GM13977 (cell line): Measurements from ENCODE around the gene POLR2A.
"Not testable (repeated sequence)": the region's sequence is repeated elsewhere in the genome, so short reads cannot be mapped to it uniquely, and the experiment has no call there.

Experiments
- DNase-seq: peaks from one replicate; pipeline ENCODE4 v3.0.0; 2012; ENCODE audit warnings: low spot score
- in situ Hi-C: fragments of 300-500 bp; cut with MboI; formaldehyde crosslinking; loops from one replicate; pipeline ENCODE4 v1.12.0; 2022; ENCODE audit warnings: low sequenced_read_pairs, low pct_unique_long_range_greater_than_20kb, mixed read lengths, inconsistent platforms; ENCODE audit not compliant: unreplicated experiment
- TF ChIP-seq, protein P1 (sequence below): IDR thresholded peaks from 2 replicates; pipeline ENCODE4 v1.5.1; 2012; ENCODE audit warnings: mild to moderate bottlenecking, control low read depth; ENCODE audit not compliant: insufficient read depth; ENCODE audit errors: extremely low read depth, missing control alignments

Gene POLR2A

DNA sequence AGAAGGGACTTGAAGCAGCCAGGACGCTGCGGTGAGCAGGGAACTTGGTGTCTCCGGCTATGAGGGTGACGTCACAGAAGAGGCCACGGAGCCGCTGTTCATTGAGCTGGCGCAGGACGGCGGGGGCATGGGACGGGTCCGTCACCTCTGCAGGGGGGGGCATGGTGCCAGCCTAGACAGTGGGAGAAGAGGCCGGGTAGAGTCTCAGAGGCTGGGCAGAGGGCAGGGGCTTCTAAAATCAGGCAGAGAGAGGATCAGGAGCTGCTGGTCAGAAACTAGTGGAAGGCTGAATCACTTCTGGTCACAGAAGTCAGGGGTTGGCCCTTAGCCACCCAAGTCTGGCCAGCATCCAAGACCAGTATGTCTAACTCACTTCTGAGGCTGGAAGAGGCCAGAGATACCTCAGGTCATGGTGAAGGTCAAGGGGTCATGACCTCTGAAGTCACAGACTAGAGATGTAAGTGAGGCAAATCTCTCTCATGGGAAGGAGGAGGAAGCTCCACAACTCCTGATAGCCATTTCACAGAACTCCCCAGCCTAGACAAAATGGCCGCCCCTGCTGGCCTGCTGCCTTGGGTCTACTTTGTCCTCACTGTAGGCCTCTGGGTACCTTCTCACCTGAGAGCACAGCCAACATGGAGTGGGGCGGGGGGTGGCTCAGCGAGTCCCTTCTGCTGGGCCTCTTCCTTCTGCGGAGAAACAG lies 17.4 kb upstream of the POLR2A start:
- TF ChIP-seq, protein P1, sequence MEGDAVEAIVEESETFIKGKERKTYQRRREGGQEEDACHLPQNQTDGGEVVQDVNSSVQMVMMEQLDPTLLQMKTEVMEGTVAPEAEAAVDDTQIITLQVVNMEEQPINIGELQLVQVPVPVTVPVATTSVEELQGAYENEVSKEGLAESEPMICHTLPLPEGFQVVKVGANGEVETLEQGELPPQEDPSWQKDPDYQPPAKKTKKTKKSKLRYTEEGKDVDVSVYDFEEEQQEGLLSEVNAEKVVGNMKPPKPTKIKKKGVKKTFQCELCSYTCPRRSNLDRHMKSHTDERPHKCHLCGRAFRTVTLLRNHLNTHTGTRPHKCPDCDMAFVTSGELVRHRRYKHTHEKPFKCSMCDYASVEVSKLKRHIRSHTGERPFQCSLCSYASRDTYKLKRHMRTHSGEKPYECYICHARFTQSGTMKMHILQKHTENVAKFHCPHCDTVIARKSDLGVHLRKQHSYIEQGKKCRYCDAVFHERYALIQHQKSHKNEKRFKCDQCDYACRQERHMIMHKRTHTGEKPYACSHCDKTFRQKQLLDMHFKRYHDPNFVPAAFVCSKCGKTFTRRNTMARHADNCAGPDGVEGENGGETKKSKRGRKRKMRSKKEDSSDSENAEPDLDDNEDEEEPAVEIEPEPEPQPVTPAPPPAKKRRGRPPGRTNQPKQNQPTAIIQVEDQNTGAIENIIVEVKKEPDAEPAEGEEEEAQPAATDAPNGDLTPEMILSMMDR: no peak
- no peak for DNase-seq
- in situ Hi-C loops: no loop called here

DNA sequence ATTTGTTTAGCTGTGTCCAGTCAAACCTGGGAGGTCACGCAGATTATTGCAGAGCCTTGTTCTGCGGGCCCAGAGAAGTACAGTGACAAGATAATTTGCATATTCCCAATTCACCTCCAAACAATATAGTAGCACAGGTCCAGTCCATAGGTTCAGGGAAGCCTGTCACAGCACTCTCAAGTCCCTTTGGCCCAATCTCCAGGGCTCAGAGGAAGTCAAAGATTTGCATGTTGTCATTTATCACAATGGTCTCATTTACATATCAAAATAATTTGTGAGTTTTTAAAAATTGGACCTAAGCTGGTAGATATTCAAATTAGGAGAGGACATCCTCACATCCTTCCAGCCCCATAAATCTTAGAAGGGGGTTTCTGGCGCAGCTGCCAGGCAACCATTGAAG lies 16.7 kb upstream of the POLR2A start:
- TF ChIP-seq, protein P1: no peak
- no peak for DNase-seq
- in situ Hi-C loops: no loop called here

DNA sequence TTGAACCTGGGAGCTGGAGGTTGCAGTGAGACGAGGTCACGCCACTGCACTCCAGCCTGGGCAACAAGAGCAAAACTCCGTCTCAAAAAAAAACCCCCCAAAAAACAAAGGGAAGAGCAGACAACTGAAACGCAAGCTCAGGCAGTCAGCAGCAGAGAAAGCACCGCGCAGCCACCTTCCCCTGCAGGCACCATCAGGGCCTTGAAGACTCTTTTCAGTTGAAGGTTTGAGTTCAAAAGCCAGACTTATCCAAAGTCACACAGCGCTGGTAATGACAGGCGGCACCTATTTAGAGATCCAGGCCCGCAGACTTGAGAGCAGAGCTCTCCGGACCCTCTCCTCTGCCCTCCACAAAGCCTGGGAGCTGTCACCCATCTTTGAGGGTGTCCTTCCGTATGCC lies 15.9 kb upstream of the POLR2A start:
- in situ Hi-C loops: no loop called here
- TF ChIP-seq, protein P1: no peak
- no peak for DNase-seq

DNA sequence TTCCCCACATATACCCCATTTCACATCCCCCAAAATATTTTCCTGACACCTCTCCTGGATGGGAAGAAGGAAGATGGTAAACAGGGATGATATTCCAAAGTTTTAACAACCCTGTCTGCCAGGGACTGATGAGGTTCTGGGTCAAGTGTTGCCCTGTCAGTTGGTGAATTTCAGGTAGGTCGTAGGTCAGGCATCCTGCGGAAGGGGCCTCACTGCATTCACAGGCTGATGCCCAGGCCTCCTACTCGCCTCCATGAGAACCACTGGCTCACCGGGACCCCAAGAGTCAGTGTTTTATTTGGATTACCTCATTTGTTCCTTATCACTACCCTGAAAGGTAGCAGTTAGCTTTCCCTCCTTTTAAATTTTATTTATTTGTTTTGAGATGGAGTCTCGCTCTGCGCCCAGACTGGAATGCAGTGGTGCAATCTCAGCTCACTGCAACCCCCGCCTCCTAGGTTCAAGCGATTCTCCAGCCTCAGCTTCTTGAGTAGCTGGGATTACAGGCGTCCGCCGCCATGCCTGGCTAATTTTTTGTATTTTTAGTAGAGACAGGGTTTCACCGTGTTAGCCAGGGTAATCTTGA lies 15.3 kb upstream of the POLR2A start:
- no peak for DNase-seq
- TF ChIP-seq, protein P1: no peak
- in situ Hi-C loops: no loop called here

DNA sequence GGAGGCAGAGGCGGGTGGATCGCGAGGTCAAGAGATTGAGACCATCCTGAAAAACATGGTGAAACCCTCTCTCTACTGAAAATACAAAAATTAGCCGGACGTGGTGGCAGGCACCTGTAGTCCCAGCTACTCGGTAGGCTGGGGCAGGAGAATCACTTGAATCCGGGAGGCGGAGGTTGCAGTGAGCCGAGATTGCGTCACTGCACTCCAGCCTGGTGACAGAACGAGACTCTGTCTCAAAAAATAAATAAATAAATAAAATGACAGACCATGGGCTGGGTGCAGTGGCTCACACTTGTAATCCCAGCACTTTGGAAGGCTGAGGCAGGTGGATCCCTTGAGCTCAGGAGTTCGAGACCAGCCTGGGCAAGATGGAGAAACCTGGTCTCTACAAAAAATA lies 14.3 kb upstream of the POLR2A start:
- DNase-seq, in situ Hi-C loops: not testable (repeated sequence)

DNA sequence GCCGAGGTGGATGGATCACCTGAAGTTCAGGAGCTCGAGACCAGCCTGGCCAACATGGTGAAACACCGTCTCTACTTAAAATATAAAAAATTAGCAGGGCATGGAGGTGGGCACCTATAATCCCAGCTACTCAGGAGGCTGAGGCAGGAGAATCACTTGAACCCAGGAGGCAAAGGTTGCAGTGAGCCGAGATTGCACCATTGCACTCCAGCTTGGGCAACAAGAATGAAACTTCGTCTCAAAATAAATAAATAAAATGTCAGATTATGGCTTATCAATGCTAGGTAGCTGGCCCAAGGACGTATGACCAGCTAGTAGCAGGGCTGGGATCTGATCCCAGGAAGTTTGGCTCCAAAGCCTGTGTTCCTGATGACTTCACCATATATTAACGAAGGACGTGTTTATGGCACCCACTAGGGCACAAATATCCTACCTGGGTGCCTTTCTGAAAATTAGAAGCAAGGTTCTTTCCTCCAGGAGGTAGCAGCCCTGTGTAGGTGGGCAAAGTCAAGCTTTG lies 13.7 kb upstream of the POLR2A start:
- in situ Hi-C loops: not testable (repeated sequence)

DNA sequence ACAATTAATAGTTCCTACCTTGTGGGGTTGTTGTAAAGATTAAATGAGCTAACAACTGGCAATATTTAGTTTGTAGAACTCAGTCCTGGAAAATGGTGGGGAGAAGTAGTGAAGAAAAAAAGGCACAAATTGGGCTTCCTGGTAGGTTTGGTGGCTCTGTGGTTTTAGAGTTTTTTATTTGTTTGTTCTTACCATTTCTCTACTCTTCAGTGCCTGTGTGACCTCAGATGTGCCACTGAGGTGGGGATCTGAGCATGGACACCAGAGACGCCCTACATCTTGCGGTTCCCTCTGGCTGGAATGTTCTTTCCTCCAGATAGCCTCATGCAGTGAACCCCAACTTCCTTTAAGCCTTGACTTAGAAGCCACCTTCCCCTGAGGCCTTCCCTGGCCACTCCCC lies 12.4 kb upstream of the POLR2A start:
- TF ChIP-seq, protein P1: no peak
- in situ Hi-C loops: no loop called here

More for the DNA sequence above, 13.7 kb upstream of the POLR2A start:
- not testable (repeated sequence) for DNase-seq

DNA sequence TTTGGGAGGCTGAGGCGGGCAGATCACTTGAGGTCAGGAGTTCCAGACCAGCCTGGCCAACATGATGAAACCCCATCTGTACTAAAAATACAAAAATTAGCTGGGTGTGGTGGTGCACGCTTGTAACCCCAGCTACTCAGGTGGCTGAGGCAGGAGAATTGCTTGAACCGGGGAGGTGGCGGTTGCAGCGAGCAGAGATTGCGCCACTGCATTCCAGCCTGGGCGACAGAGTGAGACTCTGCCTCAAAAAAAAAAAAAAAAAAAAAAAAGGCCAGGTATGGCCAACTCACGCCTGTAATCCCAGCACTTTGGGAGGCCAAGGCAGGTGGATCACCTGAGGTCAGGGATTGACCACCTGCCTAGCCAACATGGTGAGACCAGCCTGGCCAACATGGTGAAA lies 9.4 kb upstream of the POLR2A start:
- DNase-seq, in situ Hi-C loops: not testable (repeated sequence)

More for the DNA sequence above, 12.4 kb upstream of the POLR2A start:
- DNase-seq: no peak
